GM21360 (cell line): Measurements from ENCODE around the gene PLEKHF1.

ENCODE experiments used
- ATAC-seq: cut with Tn5 transposase; IDR thresholded peaks from one replicate; pipeline ENCODE4 v1.9.1; 2021; ENCODE audit warnings: mild to moderate bottlenecking, moderate library complexity; ENCODE audit not compliant: unreplicated experiment

PLEKHF1 gene

GRCh38 chr19:29634423-29635130, 30.7 kb upstream of the PLEKHF1 start:
- no peak for ATAC-seq

GRCh38 chr19:29635963-29636362, 29.3 kb upstream of the PLEKHF1 start:
- no peak for ATAC-seq

DNA sequence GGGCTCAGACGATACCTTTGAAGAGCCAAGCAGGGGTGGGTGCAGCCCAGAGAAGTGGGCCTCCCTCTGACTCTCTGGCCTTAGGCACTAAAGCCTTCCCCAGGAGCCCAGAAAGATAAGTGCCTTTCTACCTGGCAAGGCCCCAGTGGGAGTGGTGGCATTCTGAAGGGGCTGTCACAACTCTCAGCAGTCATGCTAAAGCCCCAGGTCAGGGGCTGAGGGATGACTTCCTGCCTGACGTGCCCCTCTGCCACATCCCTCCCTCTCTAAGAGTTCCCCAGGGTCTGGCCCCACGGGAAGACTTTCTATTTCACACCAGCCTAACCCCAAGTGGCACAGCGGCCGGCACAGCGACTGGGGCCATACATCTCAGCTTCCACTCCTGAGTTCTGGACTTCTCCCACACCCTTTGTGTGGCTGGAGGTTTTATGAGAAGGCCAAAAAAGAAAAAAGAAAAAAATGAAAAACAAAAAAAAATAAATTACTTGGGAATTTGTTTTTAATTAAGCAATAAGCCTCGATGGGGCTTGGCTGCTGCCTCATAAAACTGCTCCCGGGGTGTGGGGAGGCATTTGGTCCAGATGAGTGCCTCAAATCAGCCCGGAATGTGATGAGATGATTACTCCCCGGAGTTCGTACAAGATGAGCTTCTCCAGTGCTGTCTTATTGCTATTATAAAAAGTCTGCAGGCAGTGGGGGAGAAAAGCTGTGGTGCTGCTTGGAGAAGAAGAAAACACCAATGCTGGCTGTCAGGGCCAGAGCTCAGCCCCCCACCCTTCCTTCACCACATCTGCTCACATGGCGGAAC, 28.5 kb upstream of the PLEKHF1 start:
- ATAC-seq, result no peak

GRCh38 chr19:29639086-29639485, 26.2 kb upstream of the PLEKHF1 start:
- ATAC-seq, result no peak

GRCh38 chr19:29640231-29640630, 25.0 kb upstream of the PLEKHF1 start:
- ATAC-seq, result no peak

GRCh38 chr19:29641597-29641996, 23.7 kb upstream of the PLEKHF1 start:
- no peak for ATAC-seq

- ATAC-seq, result no peak
Measured at GRCh38 chr19:29643361-29643935, 21.8 kb upstream of the PLEKHF1 start.

GRCh38 chr19:29644210-29644609, 21.1 kb upstream of the PLEKHF1 start:
- no peak for ATAC-seq

GRCh38 chr19:29645491-29645867, 19.8 kb upstream of the PLEKHF1 start:
- no peak for ATAC-seq

GRCh38 chr19:29645911-29646310, 19.4 kb upstream of the PLEKHF1 start:
- ATAC-seq, result no peak

- ATAC-seq, result no peak
Measured at GRCh38 chr19:29650772-29651387, 14.4 kb upstream of the PLEKHF1 start.

GRCh38 chr19:29651622-29652394, 13.5 kb upstream of the PLEKHF1 start:
- no peak for ATAC-seq

GRCh38 chr19:29653398-29653797, 11.9 kb upstream of the PLEKHF1 start:
- no peak for ATAC-seq

GRCh38 chr19:29655648-29656335, 9.5 kb upstream of the PLEKHF1 start:
- ATAC-seq, result no peak

- ATAC-seq, result no peak
Measured at GRCh38 chr19:29658221-29658991, 6.9 kb upstream of the PLEKHF1 start.

DNA sequence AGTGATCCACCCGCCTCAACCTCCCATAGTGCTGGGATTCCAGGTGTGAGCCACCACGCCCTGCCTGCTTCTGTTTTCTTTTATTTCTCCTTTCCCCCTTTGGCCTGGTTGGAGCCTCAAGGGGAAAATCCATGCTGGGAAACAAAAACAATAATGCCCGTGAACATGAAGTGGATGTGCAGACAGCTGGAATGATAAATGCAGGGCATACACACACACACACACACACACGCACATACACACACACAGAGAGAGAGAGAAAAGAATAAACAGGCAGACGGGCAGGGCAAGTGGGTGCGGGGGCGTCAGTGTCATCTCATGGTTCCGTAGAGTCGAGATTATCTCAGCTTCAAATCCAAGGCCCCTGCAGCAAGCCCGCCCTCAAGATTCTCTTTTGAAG, 4.4 kb upstream of the PLEKHF1 start:
- ATAC-seq, result no peak

DNA sequence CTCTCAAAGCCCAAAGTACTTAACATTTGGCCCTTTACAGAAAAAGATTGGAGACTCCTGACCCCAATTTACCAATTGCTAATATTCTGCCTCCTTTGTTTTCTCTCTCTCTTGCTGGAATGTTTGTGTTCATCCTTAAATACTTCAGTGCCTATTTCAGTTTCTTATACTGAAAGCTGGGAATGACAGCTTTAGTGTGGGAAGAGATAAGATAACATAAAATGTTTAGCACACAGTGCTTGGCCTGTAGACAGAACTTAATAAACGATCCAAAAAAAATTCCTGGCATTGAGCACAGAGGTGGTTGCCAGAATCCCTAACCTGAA, 3.0 kb upstream of the PLEKHF1 start:
- ATAC-seq, result no peak

- ATAC-seq, result no peak
Measured at GRCh38 chr19:29662604-29663404, 2.5 kb upstream of the PLEKHF1 start.
